Esophagus muscularis mucosa (tissue), 3 donors: ENCODE results near the gene CCDC6.

ENCODE experiments used
- POLR2A ChIP-seq: fragments of 450-650 bp; IDR thresholded peaks from one replicate; pipeline ENCODE4 v1.6.1; 2017; ENCODE audit warnings: antibody characterized with exemption, moderate library complexity, mild to moderate bottlenecking, low read depth
- POLR2AphosphoS5 ChIP-seq, 2 donors: sonication (generic); formaldehyde crosslinking; IDR thresholded peaks; one replicate each; pipeline ENCODE4 v1.6.1; 2017; ENCODE audit warnings: antibody characterized with exemption in 2 of 2
- TF ChIP-seq, protein P1 (sequence below), 3 experiments: fragments of 200-600 bp in 2 of 3; fragments of 450-650 bp in 1 of 3; sonication (generic) in 2 of 3; IDR thresholded peaks; one replicate each; pipeline ENCODE4 v1.5.1; 2017 to 2019; ENCODE audit warnings: antibody characterized with exemption in 3 of 3, mild to moderate bottlenecking in 2 of 3, moderate library complexity in 1 of 3

DNA sequence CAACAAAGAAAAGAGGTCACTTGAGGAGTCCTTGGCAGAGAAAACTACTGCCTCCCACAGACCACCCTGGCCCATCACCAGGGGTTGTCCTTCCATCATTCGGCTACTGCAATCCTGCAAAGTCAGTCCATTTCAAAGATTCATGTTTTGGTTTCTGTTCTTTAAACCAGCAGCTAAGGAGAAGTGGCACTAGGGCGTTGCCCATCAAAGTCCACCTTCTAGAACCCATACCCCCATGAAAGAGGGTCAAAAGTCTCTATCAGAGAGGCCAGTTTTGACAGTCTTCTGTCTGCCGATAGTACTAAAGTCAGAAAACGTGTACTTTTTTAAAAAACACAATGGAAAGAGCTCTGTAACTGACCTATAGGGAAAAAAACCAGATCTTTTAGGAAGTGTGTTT lies 14.4 kb downstream of the CCDC6 start:
- TF ChIP-seq POLR2AphosphoS5 (IDR thresholded peaks at IDR 0.05) (no peak), POLR2A (no peak)
- TF ChIP-seq, protein P1, sequence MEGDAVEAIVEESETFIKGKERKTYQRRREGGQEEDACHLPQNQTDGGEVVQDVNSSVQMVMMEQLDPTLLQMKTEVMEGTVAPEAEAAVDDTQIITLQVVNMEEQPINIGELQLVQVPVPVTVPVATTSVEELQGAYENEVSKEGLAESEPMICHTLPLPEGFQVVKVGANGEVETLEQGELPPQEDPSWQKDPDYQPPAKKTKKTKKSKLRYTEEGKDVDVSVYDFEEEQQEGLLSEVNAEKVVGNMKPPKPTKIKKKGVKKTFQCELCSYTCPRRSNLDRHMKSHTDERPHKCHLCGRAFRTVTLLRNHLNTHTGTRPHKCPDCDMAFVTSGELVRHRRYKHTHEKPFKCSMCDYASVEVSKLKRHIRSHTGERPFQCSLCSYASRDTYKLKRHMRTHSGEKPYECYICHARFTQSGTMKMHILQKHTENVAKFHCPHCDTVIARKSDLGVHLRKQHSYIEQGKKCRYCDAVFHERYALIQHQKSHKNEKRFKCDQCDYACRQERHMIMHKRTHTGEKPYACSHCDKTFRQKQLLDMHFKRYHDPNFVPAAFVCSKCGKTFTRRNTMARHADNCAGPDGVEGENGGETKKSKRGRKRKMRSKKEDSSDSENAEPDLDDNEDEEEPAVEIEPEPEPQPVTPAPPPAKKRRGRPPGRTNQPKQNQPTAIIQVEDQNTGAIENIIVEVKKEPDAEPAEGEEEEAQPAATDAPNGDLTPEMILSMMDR (IDR thresholded peaks at IDR 0.05): no peak
